Dermis blood vessel endothelial cell (primary cell): ENCODE measurements around the gene CD63. TPM values are rescaled to one million over a fixed set of nuclear protein-coding genes. Genes with fewer than 3 reads are reported as not detected.

Source experiments
- DNase-seq: peaks from one replicate; pipeline ENCODE4 v3.0.0; 2010
- total RNA-seq: library from RNA; depleted of rRNA; stranded (reverse); fragments of >200 nt; gene quantifications from 2 replicates; pipeline ENCODE4 v1.2.3, GENCODE V29; 2014

Gene CD63
- total RNA-seq, 1 donor from 2014 or later: 1,427 TPM

GRCh38 chr12:55684761-55685370, 43.9 kb downstream of the CD63 start:
- DNase-seq: no peak

- no peak for DNase-seq
Measured at GRCh38 chr12:55683676-55684075, 45.1 kb downstream of the CD63 start.

GRCh38 chr12:55682087-55682796, 46.6 kb downstream of the CD63 start:
- DNase-seq: no peak

GRCh38 chr12:55681142-55682077, 47.4 kb downstream of the CD63 start:
- DNase-seq: peak; percentile 63

- DNase-seq: no peak
Measured at GRCh38 chr12:55679691-55680090, 49.1 kb downstream of the CD63 start.

- DNase-seq: no peak
Measured at GRCh38 chr12:55676707-55677106, 52.1 kb downstream of the CD63 start.

- DNase-seq: no peak
Measured at GRCh38 chr12:55675666-55676065, 53.1 kb downstream of the CD63 start.

Other genes with a start within 250 kb of the CD63 start
- gene OR6C68, start 236.6 kb downstream of the CD63 start, total RNA-seq: not detected in 2 replicates
- not detected in 2 replicates for gene OR6C4, start 179.4 kb downstream of the CD63 start, total RNA-seq
- gene OR2AP1, start 156.5 kb downstream of the CD63 start, total RNA-seq: not detected in 2 replicates
- gene OR10P1, start 92.1 kb downstream of the CD63 start, total RNA-seq: not detected in 2 replicates
- gene ITGA7, start 21.1 kb downstream of the CD63 start, total RNA-seq: 0.42 and 0.68 TPM in 2 replicates
- 55.8 and 61.2 TPM in 2 replicates for gene BLOC1S1, start 13.0 kb downstream of the CD63 start, total RNA-seq
- 0.74 and 2.2 TPM in 2 replicates for gene RDH5, start 8.6 kb downstream of the CD63 start, total RNA-seq
- 1.4 and 5.9 TPM in 2 replicates for gene GDF11, start 14.1 kb upstream of the CD63 start, total RNA-seq
- 93.8 and 113 TPM in 2 replicates for gene SARNP, start 88.7 kb upstream of the CD63 start, total RNA-seq
- gene ORMDL2, start 89.0 kb upstream of the CD63 start, total RNA-seq: 35.3 and 38.6 TPM in 2 replicates
- gene DNAJC14, start 100.6 kb upstream of the CD63 start, total RNA-seq: 63.2 and 65.9 TPM in 2 replicates
- gene MMP19, start 113.9 kb upstream of the CD63 start, total RNA-seq: 0.68 and 1.1 TPM in 2 replicates
- 33.1 and 34.9 TPM in 2 replicates for gene PYM1, start 198.9 kb upstream of the CD63 start, total RNA-seq
- 23.7 and 41.5 TPM in 2 replicates for gene DGKA, start 202.2 kb upstream of the CD63 start, total RNA-seq
- gene PMEL, start 237.0 kb upstream of the CD63 start, total RNA-seq: 0.37 and 1.5 TPM in 2 replicates
- 20.8 and 35.0 TPM in 2 replicates for gene CDK2, start 237.8 kb upstream of the CD63 start, total RNA-seq
- gene RAB5B, start 245.1 kb upstream of the CD63 start, total RNA-seq: 44.8 and 67.1 TPM in 2 replicates